Measurements from ENCODE around the gene HAUS8.

DNA sequence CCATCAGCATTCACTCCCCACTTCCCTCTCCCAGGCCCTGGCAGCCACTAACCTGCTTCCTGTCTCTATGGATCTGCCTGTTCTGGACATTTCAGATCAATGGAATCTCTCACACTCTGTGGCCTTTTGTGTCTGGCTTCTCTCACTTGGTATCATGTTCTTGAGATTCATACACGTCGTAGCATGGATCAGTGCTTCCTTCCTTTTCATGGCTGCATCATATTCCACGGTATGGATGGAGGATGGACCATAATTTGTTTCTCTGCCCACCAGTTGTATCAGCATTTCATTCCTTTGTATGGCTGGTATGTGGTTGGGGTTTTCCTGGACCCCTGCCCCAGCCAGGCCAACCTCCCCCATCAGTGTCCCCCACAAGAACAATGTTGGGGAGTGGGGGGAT lies 36.5 kb upstream of the HAUS8 start:
- no peak for TF ChIP-seq CTCF (IDR thresholded peaks at IDR 0.05; ENCODE audit: low read depth, low read length)
- no peak for TF ChIP-seq MAX (IDR thresholded peaks at IDR 0.05; ENCODE audit: low read depth, low read length)
- no peak for TF ChIP-seq MYC (IDR thresholded peaks at IDR 0.05; ENCODE audit: low read depth, low read length)

All from NB4 (cell line).